HepG2 (cell line): ENCODE results near the gene ATG2A. TPM values are rescaled to one million over a fixed set of nuclear protein-coding genes. Genes with fewer than 3 reads are reported as not detected.
A peak's percentile ranks its signal among the peaks of the same experiment; 100 is the strongest.

Experiments used
- ATF2 ChIP-seq: sonication (generic); formaldehyde crosslinking; IDR thresholded peaks from 2 replicates; pipeline ENCODE4 v1.4.0; 2020; ENCODE audit warnings: missing genetic modification reagents
- CBFB ChIP-seq: sonication (generic); formaldehyde crosslinking; IDR thresholded peaks from 2 replicates; pipeline ENCODE4 v1.4.0; 2020; ENCODE audit warnings: missing genetic modification reagents
- CTCF ChIP-seq: sonication (generic); formaldehyde crosslinking; IDR thresholded peaks from 2 replicates; pipeline ENCODE4 v1.5.0; 2020; ENCODE audit warnings: mild to moderate bottlenecking, missing genetic modification reagents, moderate library complexity
- DMAP1 ChIP-seq: IDR thresholded peaks from 2 replicates; pipeline ENCODE4 v1.6.1; 2016
- MAF1 ChIP-seq: sonication (generic); formaldehyde crosslinking; IDR thresholded peaks from 2 replicates; pipeline ENCODE4 v1.5.0; 2020; ENCODE audit warnings: missing genetic modification reagents, borderline replicate concordance
- NFAT5 ChIP-seq: sonication (generic); formaldehyde crosslinking; IDR thresholded peaks from 2 replicates; pipeline ENCODE4 v1.4.0; 2020; ENCODE audit warnings: missing genetic modification reagents
- REL ChIP-seq: sonication (generic); formaldehyde crosslinking; conservative IDR thresholded peaks from 2 replicates; pipeline ENCODE4 v1.8.0; 2022; ENCODE audit warnings: mild to moderate bottlenecking, missing genetic modification reagents, moderate library complexity
- SAP130 ChIP-seq: IDR thresholded peaks from 2 replicates; pipeline ENCODE4 v1.6.1; 2016; ENCODE audit warnings: low read depth
- THYN1 ChIP-seq: sonication (generic); formaldehyde crosslinking; IDR thresholded peaks from 2 replicates; pipeline ENCODE4 v1.8.1; 2023; ENCODE audit warnings: low read depth, mild to moderate bottlenecking, moderate library complexity, missing genetic modification reagents, borderline replicate concordance
- ZBTB38 ChIP-seq: sonication (generic); formaldehyde crosslinking; IDR thresholded peaks from 2 replicates; pipeline ENCODE4 v1.5.1; 2020; ENCODE audit warnings: mild to moderate bottlenecking, missing genetic modification reagents
- ZNF264 ChIP-seq: sonication (generic); formaldehyde crosslinking; IDR thresholded peaks from 2 replicates; pipeline ENCODE4 v1.4.0; 2020; ENCODE audit warnings: missing genetic modification reagents
- ZNF335 ChIP-seq: sonication (generic); formaldehyde crosslinking; IDR thresholded peaks from 2 replicates; pipeline ENCODE4 v1.4.0; 2020; ENCODE audit warnings: missing genetic modification reagents
- ZNF646 ChIP-seq: sonication (generic); formaldehyde crosslinking; IDR thresholded peaks from 2 replicates; pipeline ENCODE4 v1.9.0; 2021; ENCODE audit warnings: mild to moderate bottlenecking, missing genetic modification reagents
- ZNF792 ChIP-seq: IDR thresholded peaks from 2 replicates; pipeline ENCODE4 v1.6.1; 2016
- polyA plus RNA-seq, 8 experiments: library from polyadenylated mRNA; depleted of rRNA in 3 of 8; stranded (reverse) in 7 of 8; unstranded in 1 of 8; fragments of >200 nt; fragmentation: Illumina TruSeq in 4 of 8; extraction: Trizol in 4 of 8; gene quantifications; 2 replicates each; pipeline versions ENCODE4 v1.2.1 to v1.2.3, GENCODE V29; 2011 to 2016; ENCODE audit warnings: low read depth in 4 of 8, missing spikeins in 1 of 8, mixed read lengths in 1 of 8; ENCODE audit not compliant: insufficient read depth in 1 of 8
- total RNA-seq, 5 experiments: library from RNA; depleted of rRNA; stranded (reverse); fragments of >200 nt; fragmentation: Illumina TruSeq; extraction: Trizol; gene quantifications; 2 replicates each; pipeline ENCODE4 v1.2.3, GENCODE V29; 2016; ENCODE audit warnings: low read depth in 1 of 5

Gene ATG2A
- total and polyA plus RNA-seq, 2 of the 13 experiments (the other 11 are each of a cell fraction or from before 2014, with no cell fraction given), result 6.7 to 8.0 TPM

- TF ChIP-seq NFAT5 (CRISPR knock-in tag) (no peak), DMAP1 (peak; percentile 59), MAF1 (CRISPR knock-in tag) (no peak), CTCF (CRISPR knock-in tag) (peak; percentile 38), CBFB (CRISPR knock-in tag) (peak; percentile 71), THYN1 (CRISPR knock-in tag) (peak; percentile 54; the same call in 1 of the 2 replicates), ATF2 (CRISPR knock-in tag) (peak; percentile 70), ZBTB38 (CRISPR knock-in tag) (no peak; the same call in 1 of the 2 replicates), ZNF792 (CRISPR knock-in tag) (peak; percentile 86), SAP130 (peak; percentile 93), ZNF646 (CRISPR knock-in tag) (no peak), REL (CRISPR knock-in tag) (no peak), ZNF264 (no peak; the same call in 1 of the 2 replicates), ZNF335 (CRISPR knock-in tag) (peak; percentile 81; the same call in 1 of the 2 replicates)
These were observed 23.6 kb downstream of the ATG2A start (continued) for GRCh38 chr11:64893194-64894069.
